ENCODE data around the gene ACBD5.
"Not testable (repeated sequence)": the region's sequence is repeated elsewhere in the genome, so short reads cannot be mapped to it uniquely, and the experiment has no call there.

Gene ACBD5

DNA sequence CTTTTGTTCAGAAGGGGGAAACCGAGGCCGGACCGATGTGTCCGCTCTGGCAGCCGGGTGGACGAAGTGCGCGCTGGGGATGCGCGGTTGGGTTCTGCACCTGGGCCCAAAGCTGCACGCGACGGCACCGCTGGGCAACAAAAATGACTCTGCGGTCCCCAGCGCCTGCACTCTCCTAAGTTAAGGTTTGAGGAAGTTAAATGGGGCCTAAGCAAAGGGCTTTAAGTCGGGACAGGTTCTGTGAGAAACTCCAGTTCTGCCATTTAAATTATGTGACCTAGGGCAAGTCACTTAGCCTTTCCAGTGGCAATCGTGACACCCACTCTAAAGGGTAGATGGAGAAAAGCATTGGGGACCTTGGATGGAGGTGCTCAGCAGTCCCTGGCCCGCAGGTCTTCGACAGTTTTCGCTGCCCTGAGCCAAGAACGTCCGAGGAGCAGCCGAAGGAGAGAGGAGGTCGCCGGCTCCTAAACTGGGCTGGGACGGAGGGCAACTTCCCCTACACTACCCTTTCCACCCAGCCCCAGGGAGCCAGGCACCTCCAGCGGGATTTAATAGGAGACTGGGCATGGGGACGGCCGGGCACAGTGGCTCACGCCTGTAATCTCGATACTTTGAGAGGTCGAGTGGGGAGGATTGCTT, 534 bp upstream of the ACBD5 start:
- FAIRE-seq: no peak
- DNase-seq (ENCODE audit: low spot score): peak; percentile 9

DNA sequence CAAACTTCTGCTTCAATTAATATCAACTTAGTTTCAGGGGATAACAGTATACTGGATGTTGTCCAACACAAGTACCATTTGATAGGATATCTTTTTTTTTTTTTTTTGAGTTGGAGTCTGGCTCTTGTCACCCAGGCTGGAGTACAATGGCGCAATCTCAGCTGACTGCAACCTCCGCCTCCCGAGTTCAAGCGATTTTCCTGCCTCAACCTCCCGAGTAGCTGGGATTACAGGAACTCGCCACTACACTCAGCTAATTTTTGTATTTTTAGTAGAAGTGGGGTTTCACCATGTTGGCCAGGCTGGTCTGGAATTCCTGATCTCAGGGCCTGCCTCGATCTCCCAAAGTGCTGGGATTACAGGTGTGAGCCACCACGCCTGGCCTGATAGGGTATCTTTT, 3.1 kb downstream of the ACBD5 start:
- DNase-seq (ENCODE audit: low spot score); FAIRE-seq: not testable (repeated sequence)

DNA sequence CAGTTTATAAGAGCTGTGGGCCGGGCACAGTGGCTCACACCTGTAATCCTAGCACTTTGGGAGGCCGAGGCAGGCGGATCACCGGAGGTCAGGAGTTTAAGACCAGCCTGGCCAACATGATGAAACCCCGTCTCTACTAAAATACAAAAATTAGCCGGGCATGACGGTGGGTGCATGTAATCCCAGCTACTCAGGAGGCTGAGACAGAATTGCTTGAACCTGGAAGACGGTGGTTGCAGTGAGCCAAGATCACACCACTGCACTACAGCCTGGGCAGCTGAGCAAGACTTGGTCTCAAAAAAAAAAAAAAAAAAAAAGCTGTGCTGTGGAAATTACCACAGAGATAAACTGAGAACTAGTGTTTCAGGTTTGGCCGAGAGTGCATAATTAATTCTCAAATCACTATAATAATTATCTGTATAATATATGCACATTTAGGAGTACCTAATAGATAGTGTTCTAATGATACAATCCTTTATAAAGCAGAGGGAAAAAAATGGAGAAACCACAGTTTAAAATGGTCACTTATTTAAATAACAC, 3.9 kb downstream of the ACBD5 start:
- FAIRE-seq; DNase-seq (ENCODE audit: low spot score): not testable (repeated sequence)

DNA sequence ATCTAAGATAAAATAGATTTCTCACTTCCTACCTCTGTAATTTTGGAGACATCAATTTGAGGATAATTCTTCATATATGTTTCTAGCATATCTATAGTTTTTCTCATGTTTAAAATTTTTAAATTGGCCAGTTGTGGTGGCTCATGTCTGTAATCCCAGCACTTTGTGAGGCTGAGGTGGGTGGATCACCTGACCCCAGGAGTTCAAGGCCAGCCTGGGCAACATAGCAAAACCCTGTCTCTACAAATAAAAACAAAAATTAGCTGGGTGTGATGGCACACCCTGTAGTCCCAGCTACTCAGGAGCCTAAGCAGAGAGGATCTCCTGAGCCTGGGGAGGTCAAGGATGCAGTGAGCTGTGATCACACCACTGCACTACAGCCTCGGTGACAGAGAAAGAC, 4.9 kb downstream of the ACBD5 start:
- DNase-seq (ENCODE audit: low spot score) (no peak), FAIRE-seq (no peak)

DNA sequence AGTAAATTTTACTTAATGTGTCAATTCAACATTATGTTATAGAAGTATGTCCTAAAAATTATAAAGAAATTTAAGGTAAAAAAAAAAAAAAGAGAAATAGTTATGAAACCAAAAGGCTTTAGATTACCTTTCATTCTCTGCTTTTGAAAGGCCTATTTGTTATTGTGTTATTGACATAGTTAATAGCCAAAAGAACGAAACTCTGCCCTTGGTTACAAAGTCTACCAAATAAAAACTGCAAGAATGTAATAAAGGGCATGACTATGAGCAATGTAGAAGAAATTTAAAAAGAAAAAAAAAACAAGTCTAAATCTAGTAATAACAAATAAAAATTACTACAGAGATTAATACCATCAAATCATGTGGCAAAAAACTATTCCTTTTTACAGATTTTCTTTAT, 10.6 kb downstream of the ACBD5 start:
- FAIRE-seq: no peak
- DNase-seq (ENCODE audit: low spot score): no peak

DNA sequence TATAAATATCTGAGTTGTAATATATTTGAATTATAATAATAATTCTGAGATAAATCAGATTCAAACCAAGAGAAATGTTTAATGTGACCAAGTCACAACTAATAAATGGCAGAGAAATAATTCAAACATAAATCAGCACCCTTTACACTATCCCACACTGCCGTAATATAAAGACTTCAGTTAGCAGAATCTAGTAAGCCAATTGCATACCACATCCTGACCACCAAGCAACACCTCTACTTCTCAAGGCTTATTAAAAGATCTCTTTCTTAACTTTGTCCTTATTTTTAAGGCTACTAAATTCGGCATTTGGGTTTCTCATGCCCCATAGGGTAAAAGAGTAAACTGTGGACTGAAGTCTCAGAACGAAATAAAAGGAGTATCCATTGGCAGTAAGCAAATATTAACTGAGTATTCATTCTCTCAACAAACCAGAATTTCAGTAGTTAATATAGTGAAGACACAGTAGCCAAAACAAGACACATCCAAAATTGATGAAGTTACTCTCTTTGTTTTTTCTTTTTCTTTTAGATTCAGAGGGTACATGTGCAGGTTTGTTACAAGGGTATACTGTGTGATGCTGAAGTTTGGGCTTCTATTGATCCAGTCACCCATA, 14.8 kb downstream of the ACBD5 start:
- DNase-seq (ENCODE audit: low spot score) (no peak), FAIRE-seq (no peak)

DNA sequence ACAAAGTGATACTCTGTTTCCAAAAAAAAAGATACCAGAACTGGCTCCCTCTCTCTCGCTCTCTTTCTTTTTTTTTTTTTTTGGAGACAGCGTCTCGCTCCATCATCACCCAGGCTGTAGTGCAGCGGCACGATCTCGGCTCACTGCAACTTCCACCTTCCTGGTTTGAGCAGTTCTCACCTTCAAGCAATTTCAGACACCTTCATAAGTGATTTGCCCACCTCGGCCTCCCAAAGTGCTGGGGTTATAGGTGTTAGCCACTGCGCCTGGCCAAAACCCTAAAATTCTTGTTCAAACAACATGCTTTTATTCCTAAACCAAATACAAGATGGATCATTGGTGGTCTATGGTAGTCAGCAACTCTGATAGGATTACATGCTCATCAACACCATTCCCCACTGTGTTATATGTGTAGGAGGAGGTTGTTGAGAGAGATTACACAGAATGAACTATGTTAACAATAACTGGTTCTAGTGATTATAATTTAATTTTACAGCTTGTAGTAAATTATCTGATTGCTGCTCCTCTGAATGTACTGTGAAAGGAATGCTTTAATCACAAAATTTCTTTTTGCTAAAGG, 15.5 kb downstream of the ACBD5 start:
- FAIRE-seq (no peak), DNase-seq (ENCODE audit: low spot score) (no peak)

DNA sequence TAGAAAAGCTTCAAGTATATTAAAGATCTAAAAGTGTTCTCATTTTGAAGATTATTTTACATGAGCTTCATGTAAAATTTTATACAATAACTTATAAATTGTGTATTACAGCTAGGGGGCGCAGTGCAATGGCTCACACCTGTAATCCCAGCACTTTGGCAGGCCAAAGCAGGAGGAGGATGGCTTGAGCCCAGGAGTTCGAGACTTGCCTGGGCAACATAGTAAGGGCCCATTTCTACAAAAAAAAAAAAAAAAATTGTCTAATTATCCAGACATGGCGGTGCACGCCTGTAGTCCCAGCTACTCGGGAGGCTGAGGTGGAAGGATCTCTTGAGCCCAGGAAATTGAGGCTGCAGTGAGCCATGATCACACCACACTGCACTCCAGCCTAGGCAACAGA, 16.6 kb downstream of the ACBD5 start:
- DNase-seq (ENCODE audit: low spot score) (peak; percentile 8), FAIRE-seq (no peak)

DNA sequence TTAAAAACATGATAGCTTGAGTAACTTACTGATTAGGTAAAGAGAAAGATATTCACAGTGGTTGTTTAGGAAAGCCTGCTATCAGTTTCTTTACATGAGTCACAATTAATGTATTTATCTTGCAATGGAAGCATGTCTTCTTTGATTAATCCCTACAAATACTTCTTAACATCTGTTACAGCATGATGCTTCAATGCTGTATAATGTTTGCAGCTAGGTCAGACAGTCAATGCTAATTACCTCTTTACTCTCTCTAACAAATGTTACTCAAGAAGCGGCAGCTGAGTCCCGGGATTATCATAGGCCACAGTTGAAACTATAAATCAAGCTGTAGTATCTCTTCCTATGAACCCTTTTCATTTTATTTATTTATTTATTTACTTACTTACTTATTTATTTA, 33.2 kb downstream of the ACBD5 start:
- FAIRE-seq (no peak), DNase-seq (ENCODE audit: low spot score) (no peak)

DNA sequence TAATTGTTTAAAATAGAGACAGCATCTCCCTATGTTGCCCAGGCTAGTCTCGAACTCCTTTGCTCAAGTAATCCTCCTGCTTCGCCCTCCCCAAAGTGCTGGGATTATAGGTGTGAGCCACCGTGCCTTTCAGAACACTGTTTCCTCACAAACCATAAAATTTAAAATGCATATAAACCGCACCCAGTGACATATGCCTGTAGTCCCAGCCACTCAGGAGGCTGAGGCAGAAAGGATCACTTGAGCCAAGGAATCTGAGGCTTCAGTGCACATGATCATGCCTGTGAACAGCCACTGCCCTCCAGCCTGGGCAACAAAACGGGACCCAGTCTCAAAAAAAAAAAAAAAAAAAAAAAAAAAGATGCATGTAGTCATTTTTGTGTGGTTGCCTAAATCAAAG, 36.8 kb downstream of the ACBD5 start:
- no peak for DNase-seq (ENCODE audit: low spot score)
- no peak for FAIRE-seq

DNA sequence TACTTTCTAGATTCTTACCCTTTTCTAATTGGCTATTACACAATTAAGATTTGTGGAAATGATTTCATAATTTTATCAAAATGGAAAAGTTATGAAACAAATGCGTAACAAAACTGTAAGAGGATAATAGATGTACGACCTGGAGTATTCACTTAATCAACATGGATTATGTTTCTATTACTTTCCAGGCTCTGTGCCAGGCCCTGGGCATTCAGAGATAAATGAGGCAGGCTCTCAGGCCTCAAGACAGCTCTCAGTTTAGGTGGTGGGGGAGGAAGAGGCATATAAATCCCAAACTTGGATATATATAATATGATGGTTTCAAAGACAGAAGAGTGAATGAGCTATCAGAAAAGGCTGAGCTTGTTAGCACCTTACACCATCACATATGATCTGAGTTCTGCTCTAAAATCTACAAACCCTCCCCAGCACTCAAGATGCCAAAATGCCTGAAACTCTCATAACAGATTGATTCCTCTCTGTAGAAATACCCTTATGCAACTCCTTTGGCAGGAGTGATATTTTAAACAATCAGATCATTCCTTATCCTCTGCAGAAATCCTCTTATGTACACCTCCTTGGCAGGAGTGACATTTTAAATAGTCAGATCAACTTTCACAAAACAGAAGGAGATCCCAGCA, 42.5 kb downstream of the ACBD5 start:
- DNase-seq (ENCODE audit: low spot score): no peak
- FAIRE-seq: no peak

DNA sequence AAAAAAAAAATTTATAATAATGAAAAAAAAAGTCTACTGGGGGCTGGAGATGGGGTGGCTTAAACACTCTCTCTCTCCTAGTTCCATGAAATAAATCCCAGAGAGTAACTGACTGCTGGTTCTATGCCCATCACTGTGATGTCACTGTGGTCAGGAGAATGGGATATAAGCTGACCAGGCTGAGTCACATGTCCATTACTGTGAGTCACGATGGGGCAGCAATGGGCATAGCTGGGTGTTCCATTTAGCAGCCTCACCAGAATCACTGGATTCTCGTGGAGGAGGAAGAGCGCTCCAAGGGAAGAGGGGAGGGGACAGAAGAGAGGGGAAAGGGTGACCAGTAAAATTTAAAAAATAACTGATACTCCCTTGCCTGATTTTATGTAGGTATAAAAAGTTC, 48.3 kb downstream of the ACBD5 start:
- DNase-seq (ENCODE audit: low spot score): peak; percentile 84
- peak; percentile 50 for FAIRE-seq

DNA sequence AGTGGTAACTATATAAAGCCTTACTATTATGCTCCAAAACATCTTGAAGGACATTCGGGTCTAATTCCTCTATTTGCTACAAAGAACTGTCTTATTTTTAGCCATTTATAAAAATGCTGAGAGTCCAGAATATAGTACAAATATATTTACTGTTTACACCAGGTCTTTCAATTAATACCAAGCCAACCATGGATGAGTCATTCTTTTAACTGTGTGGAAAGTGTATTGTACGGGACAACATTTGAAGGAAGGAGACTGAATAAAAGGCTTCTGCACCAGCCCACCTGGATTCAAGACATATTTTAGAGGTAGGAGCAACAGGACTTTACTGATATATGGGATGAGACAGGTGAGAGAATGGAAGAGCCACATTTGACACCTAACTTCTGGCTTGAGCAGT, 50.1 kb downstream of the ACBD5 start:
- DNase-seq (ENCODE audit: low spot score): no peak
- FAIRE-seq: no peak

DNA sequence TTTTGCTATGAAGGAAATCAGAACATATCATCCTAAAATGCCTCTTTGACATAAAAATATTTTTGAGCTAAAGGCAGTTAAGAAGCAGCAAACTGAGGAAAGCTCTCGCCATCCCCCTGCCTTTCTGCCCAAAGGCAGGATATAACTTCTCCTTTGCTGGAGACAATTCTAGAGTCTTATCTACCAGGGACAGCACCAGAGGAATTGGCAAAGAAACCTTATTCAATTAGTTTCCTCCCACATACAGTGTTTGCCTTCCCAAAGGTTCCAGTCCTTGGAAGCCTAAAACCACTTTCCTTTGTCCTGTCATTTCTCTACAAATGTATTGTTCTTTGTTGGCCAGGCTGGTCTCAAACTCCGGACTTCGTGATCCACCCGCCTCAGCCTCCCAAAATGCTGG, 51.7 kb downstream of the ACBD5 start:
- FAIRE-seq (no peak), DNase-seq (ENCODE audit: low spot score) (no peak)

DNA sequence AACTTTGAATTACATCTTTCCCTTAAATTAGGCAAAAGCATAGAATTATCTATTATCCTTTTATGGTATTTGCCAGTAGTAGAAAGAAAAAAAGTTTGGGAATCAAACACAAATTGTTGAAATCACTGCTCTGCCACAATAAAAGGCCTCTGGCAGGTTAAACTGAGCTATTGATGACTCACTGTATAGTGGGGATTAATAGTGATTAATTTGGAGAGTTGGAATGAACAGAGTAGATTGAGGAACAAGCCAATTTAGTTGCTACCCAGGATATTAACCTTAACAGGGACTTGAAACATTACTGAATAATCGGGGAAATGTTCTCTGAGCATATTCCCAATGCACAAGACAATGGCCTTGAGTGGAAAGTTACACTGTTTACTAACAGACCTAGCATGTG, 52.3 kb downstream of the ACBD5 start:
- DNase-seq (ENCODE audit: low spot score) (no peak), FAIRE-seq (no peak)

DNA sequence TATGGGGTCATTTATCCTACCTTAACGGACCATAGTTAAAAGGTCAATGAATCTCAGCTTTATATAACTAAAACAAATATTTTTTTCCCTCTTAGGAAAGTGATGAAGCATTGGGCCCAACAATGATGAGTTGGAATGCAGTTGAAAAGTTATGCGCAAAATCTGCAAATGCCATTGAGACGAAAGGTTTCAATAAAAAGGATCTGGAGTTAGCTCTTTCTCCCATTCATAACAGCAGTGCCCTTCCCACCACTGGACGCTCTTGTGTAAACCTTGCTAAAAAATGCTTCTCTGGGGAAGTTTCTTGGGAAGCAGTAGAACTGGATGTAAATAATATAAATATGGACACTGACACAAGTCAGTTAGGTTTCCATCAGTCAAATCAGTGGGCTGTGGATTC, 70.7 kb downstream of the ACBD5 start:
- DNase-seq (ENCODE audit: low spot score) (no peak), FAIRE-seq (no peak)

DNA sequence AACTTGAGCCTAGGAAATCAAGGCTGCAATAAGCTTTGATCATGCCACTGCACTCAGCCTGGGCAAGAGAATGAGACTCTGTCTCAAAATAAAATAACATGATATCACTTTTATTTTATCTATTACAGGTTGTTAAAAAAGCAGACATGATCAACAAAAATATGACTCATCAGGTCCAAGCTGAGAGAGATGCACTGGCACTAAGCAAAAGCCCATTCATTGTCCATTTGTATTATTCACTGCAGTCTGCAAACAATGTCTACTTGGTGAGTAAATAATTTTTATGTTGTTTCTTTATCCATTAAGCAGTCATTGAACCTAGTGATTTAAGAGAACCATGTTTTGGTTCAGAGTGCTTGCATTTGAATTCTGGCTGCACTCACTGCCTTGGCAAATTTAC, 82.2 kb downstream of the ACBD5 start:
- DNase-seq (ENCODE audit: low spot score) (no peak), FAIRE-seq (no peak)

DNA sequence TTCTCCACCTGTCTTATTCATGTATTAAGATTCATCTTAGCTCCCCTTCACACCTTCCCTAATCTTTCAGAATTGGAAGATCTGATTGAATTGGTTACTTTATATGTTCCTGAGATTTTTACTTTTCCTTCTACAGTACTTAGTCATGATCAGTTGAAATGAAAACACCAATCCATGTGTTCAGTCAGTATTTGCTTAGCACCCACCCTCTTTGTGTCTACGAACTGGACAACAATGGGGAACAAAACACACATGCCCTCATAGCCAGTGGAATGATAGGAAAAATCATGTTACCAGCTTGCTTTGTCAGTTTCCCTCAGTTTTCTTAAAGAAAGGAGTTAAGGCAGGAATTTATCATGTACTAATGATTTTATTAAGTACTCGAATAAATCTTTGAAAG, 83.4 kb downstream of the ACBD5 start:
- no peak for FAIRE-seq

DNA sequence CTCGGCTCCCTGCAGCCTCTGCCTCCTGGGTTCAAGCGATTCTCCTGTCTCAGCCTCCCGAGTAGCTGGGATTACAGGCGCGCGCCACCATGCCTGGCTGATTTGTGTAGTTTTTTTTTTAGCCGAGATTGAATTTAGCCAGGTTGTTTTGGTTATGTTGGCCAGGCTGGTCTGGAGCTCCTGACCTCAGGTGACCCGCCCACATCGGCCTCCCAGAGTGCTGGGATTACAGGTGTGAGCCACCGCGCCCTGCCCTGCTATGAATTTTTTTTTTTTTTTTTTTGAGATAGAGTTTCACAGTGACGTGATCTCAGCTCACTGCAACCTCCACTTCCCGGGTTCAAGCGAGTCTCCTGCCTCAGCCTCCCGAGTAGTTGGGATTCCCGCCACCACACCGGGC, 84.0 kb downstream of the ACBD5 start:
- not testable (repeated sequence) for FAIRE-seq; DNase-seq (ENCODE audit: low spot score)

More for the DNA sequence above, 83.4 kb downstream of the ACBD5 start:
- no peak for DNase-seq (ENCODE audit: low spot score)

DNA sequence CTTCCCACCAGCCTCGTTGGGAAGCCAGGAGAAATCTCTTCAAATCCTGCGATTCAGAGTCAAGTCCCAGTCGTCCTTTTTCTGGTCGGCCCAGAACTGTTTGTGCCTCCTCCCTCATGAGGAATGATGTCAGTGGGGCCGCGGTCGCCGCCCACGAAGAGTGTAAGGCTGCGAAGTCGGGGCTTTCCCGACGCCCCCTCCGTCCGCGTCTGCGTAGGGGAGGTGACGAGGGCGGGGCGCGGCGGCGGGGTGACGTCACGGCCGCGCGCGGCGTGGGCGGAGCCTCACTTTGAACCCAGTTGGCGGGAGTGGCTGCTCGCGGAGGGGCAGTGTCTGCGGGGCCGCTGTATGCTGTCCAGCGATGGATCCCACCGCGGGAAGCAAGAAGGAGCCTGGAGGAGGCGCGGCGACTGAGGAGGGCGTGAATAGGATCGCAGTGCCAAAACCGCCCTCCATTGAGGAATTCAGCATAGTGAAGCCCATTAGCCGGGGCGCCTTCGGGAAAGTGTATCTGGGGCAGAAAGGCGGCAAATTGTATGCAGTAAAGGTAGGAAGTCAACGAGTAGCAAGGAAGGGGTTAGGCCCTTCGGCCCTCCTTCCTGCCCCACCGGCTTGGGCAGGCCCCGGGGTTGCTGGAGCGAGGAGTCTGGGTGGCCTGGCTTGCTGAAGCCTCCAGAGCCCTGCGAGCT, 85.4 kb downstream of the ACBD5 start, which contains the start of gene MASTL:
TSS of gene MASTL (plus strand) at position 287 of the 689 bp plus-strand sequence. CDS start at position 362, 75 bp downstream.
- DNase-seq (ENCODE audit: low spot score) (peak; percentile 93), FAIRE-seq (no peak)

DNA sequence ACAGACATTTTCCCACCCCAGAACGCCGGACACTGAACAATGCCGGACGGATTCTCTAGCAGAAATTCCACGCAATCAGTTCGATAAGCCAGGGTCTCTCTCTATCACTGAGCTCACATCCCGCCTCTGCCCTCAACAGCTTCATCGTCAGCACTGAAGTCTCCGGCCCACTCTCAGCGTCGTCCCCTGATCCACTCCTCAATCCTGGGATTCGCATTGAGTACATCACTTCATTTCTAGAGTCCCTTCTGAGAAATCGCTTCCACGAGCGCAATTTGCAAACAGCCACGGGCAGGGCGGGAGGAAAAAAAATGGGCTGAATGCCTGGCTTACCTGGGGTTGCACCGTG, 86.8 kb downstream of the ACBD5 start:
- DNase-seq (ENCODE audit: low spot score) (no peak), FAIRE-seq (no peak)

DNA sequence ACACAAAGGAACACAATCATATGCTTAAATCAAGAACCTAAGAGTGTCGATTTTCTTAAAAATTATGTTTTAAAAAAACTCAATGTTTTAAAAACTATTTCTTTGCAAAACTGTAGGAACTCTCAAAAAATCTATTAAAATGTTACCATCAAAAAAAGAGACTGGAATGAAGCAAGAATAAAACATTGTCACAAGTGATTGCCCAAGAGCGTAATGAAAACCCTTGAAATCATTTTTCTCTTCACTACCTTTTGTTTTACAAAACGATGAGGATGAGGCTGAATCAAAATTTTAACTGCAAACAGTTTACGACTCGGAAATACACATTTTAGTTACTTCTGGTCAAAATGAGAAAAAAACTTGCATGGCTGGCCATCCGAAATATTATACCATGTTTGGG, 87.3 kb downstream of the ACBD5 start:
- no peak for DNase-seq (ENCODE audit: low spot score)
- no peak for FAIRE-seq
